ENCODE data around the gene RBPMS2. TPM values are rescaled to one million over a fixed set of nuclear protein-coding genes. Genes with fewer than 3 reads are reported as not detected.

RBPMS2 gene
- polyA plus RNA-seq, 1 of the 3 experiments (the other 2 are of a cell fraction) = 6.5 TPM

GRCh38 chr15:64690578-64691296 lies 84.7 kb downstream of the RBPMS2 start:
- H3K4me2 ChIP-seq = no peak overlapping the region
- H3F3A ChIP-seq (replicated peaks; ENCODE audit: insufficient read depth) = peaks cover 14% of the 10 kb centered on the region
- H3K9me2 ChIP-seq = no peaks in the 10 kb centered on the region
- peaks cover 61 to 62% of the 10 kb centered on the region in 2 experiments for H3K36me3 ChIP-seq (replicated peaks in 1 of 2; ENCODE audit: control insufficient read depth in 1 of 2, insufficient read depth in 2 of 2, low read length in 1 of 2)
- H3K9me3 ChIP-seq = no peaks in the 10 kb centered on the region
- no peak overlapping the region for H3K4me3 ChIP-seq (ENCODE audit: low read depth in 2 of 2, low read length in 1 of 2)
- H4K20me1 ChIP-seq (ENCODE audit: insufficient read depth) = peaks cover 35% of the 10 kb centered on the region
- TF ChIP-seq TCF12 (IDR thresholded peaks at IDR 0.05) = no peak
- TF ChIP-seq CTCF (IDR thresholded peaks at IDR 0.05) = peak; percentile 36
- TF ChIP-seq REST (IDR thresholded peaks at IDR 0.05; ENCODE audit: low read depth, low read length) = no peak
- no peak for TF ChIP-seq USF1 (IDR thresholded peaks at IDR 0.05; ENCODE audit: borderline replicate concordance, low read depth)
- no peak for TF ChIP-seq RFX5 (IDR thresholded peaks at IDR 0.05; ENCODE audit: low read length)
- no peak for TF ChIP-seq FOXM1 (IDR thresholded peaks at IDR 0.05; ENCODE audit: low read depth)
- TF ChIP-seq ELF1 (IDR thresholded peaks at IDR 0.05) = no peak
- WGBS (ENCODE audit: low lambda C conversion rate) = 94% methylated on average over 5 of the region's 6 CpGs
- ChIA-PET CTCF (interaction anchor here (1.0 to 24.7 kb wide), 9 partner anchors 9 to 120 kb away, joined by 3 to 513 read pairs (median 6); no protein-coding TSS in a partner anchor), POLR2A (no interaction called here)
- no peak overlapping the region; a peak in 1 of 4 replicates for H3K27ac ChIP-seq (ENCODE audit: low read depth in 2 of 2, low read length in 1 of 2)
- no peaks in the 10 kb centered on the region for H3K27me3 ChIP-seq (ENCODE audit: insufficient read depth)
- no peak for DNase-seq
- H2AFZ ChIP-seq (ENCODE audit: low read depth) = no peak overlapping the region
- no peak overlapping the region for H3K9ac ChIP-seq
- peaks cover 0 to 47% of the 10 kb centered on the region in 2 experiments; a peak in 2 of 4 replicates for H3K4me1 ChIP-seq (ENCODE audit: control insufficient read depth in 1 of 2, insufficient read depth in 2 of 2, low read depth in 1 of 2, low read length in 1 of 2)
- H3K79me2 ChIP-seq (ENCODE audit: insufficient read depth) = peaks cover 44% of the 10 kb centered on the region

GRCh38 chr15:64690008-64690407 lies 85.4 kb downstream of the RBPMS2 start:
- H3K27ac ChIP-seq (ENCODE audit: low read depth in 2 of 2, low read length in 1 of 2) = peak overlapping the region in 1 of 2 experiments; percentile 9; a peak in 1 of 4 replicates
- H2AFZ ChIP-seq (ENCODE audit: low read depth) = no peak overlapping the region
- H3K9me3 ChIP-seq = no peaks in the 10 kb centered on the region
- H3K36me3 ChIP-seq (replicated peaks in 1 of 2; ENCODE audit: control insufficient read depth in 1 of 2, insufficient read depth in 2 of 2, low read length in 1 of 2) = peaks cover 62 to 64% of the 10 kb centered on the region in 2 experiments
- no peaks in the 10 kb centered on the region for H3K9me2 ChIP-seq
- H3K9ac ChIP-seq = no peak overlapping the region
- peaks cover 37% of the 10 kb centered on the region for H3K79me2 ChIP-seq (ENCODE audit: insufficient read depth)
- no peak for DNase-seq
- H3F3A ChIP-seq (replicated peaks; ENCODE audit: insufficient read depth) = peaks cover 21% of the 10 kb centered on the region
- peaks cover 0 to 40% of the 10 kb centered on the region in 2 experiments; a peak in 1 of 4 replicates for H3K4me1 ChIP-seq (ENCODE audit: control insufficient read depth in 1 of 2, insufficient read depth in 2 of 2, low read depth in 1 of 2, low read length in 1 of 2)
- no peak overlapping the region for H3K4me3 ChIP-seq (ENCODE audit: low read depth in 2 of 2, low read length in 1 of 2)
- no peak overlapping the region for H3K4me2 ChIP-seq
- H4K20me1 ChIP-seq (ENCODE audit: insufficient read depth) = peaks cover 27% of the 10 kb centered on the region
- POLR2A ChIA-PET = no interaction called here
- H3K27me3 ChIP-seq (ENCODE audit: insufficient read depth) = no peaks in the 10 kb centered on the region
- CTCF ChIA-PET = interaction anchor here (0.6 to 24.7 kb wide), 11 partner anchors 8 to 480 kb away, joined by 3 to 513 read pairs (median 5); no protein-coding TSS in a partner anchor
- 71% methylated on average over 3 of the region's 3 CpGs for WGBS (ENCODE audit: low lambda C conversion rate)
- no peak for TF ChIP-seq JUND (IDR thresholded peaks at IDR 0.05)
- TF ChIP-seq IRF3 (IDR thresholded peaks at IDR 0.05; ENCODE audit: low read depth, low read length) = no peak
- no peak for TF ChIP-seq RXRA (IDR thresholded peaks at IDR 0.05; ENCODE audit: borderline replicate concordance, low read depth)
- TF ChIP-seq USF2 (IDR thresholded peaks at IDR 0.05; ENCODE audit: borderline replicate concordance, low read depth, low read length) = no peak
- TF ChIP-seq REST (IDR thresholded peaks at IDR 0.05; ENCODE audit: low read depth, low read length) = no peak
